Neural progenitor cell (in vitro differentiated cells): Measurements from ENCODE around the gene ZCCHC4. TPM values are rescaled to one million over a fixed set of nuclear protein-coding genes. Genes with fewer than 3 reads are reported as not detected.

Source experiments
- DNase-seq: peaks from one replicate; pipeline ENCODE4 v3.0.0-alpha.2; 2016; ENCODE audit warnings: low spot score
- H2AFZ ChIP-seq: fragments of 200-600 bp; sonication (generic); replicated peaks from 2 replicates; pipeline ENCODE4 v1.6.1; 2016; ENCODE audit warnings: antibody characterized with exemption
- H3F3A ChIP-seq: fragments of 200-600 bp; sonication (generic); 2 replicates; pipeline ENCODE4 v1.6.1; 2016; ENCODE audit warnings: antibody characterized with exemption, low read depth
- H3K27ac ChIP-seq: fragments of 200-600 bp; sonication (generic); 2 replicates; pipeline ENCODE4 v1.5.1; 2016; ENCODE audit warnings: mild to moderate bottlenecking
- H3K27me3 ChIP-seq: fragments of 200-600 bp; sonication (generic); 2 replicates; pipeline ENCODE4 v1.6.1; 2016; ENCODE audit warnings: mild to moderate bottlenecking, moderate library complexity
- H3K36me3 ChIP-seq: fragments of 200-600 bp; sonication (generic); 2 replicates; pipeline ENCODE4 v1.5.1; 2016
- H3K4me1 ChIP-seq: fragments of 200-600 bp; sonication (generic); 2 replicates; pipeline ENCODE4 v1.6.1; 2016; ENCODE audit warnings: mixed run types
- H3K4me2 ChIP-seq: fragments of 200-600 bp; sonication (generic); 2 replicates; pipeline ENCODE4 v1.6.1; 2016
- H3K4me3 ChIP-seq: fragments of 200-600 bp; sonication (generic); 2 replicates; pipeline ENCODE4 v1.5.1; 2016
- H3K79me2 ChIP-seq: fragments of 200-600 bp; sonication (generic); 2 replicates; pipeline ENCODE4 v1.6.1; 2016; ENCODE audit warnings: low read depth
- H3K9ac ChIP-seq: fragments of 200-600 bp; sonication (generic); 2 replicates; pipeline ENCODE4 v1.6.1; 2016
- H3K9me3 ChIP-seq: fragments of 200-600 bp; sonication (generic); 2 replicates; pipeline ENCODE4 v1.5.1; 2016; ENCODE audit warnings: low read depth
- H4K20me1 ChIP-seq: fragments of 200-600 bp; sonication (generic); 2 replicates; pipeline ENCODE4 v1.6.1; 2016; ENCODE audit warnings: low read depth
- H3K27ac Mint-ChIP-seq: 3 replicates; pipeline ENCODE4 v1.8.0; 2021; ENCODE audit warnings: mixed read lengths
- H3K27me3 Mint-ChIP-seq: 2 replicates; pipeline ENCODE4 v1.8.0; 2022; ENCODE audit warnings: low read depth, mild to moderate bottlenecking, inconsistent platforms, moderate library complexity, mixed read lengths; ENCODE audit not compliant: insufficient read depth
- H3K36me3 Mint-ChIP-seq: 3 replicates; pipeline ENCODE4 v1.8.0; 2021; ENCODE audit warnings: mixed read lengths
- H3K4me1 Mint-ChIP-seq: 3 replicates; pipeline ENCODE4 v1.8.0; 2021; ENCODE audit warnings: mixed read lengths
- H3K4me3 Mint-ChIP-seq: 3 replicates; pipeline ENCODE4 v1.8.0; 2021; ENCODE audit warnings: mild to moderate bottlenecking, moderate library complexity, mixed read lengths
- H3K9me3 Mint-ChIP-seq: 3 replicates; pipeline ENCODE4 v1.8.0; 2020; ENCODE audit warnings: mixed read lengths
- CTCF ChIP-seq: fragments of 200-600 bp; sonication (generic); IDR thresholded peaks from 2 replicates; pipeline ENCODE4 v1.5.1; 2017; ENCODE audit warnings: antibody characterized with exemption, mild to moderate bottlenecking
- EZH2 ChIP-seq: fragments of 200-600 bp; sonication (generic); IDR thresholded peaks from 2 replicates; pipeline ENCODE4 v1.6.1; 2017; ENCODE audit warnings: antibody characterized with exemption, mild to moderate bottlenecking, moderate library complexity
- EZH2phosphoT487 ChIP-seq: fragments of 200-600 bp; sonication (generic); IDR thresholded peaks from 2 replicates; pipeline ENCODE4 v1.6.1; 2017; ENCODE audit warnings: antibody characterized with exemption
- total RNA-seq: library from RNA; depleted of rRNA; stranded (reverse); fragments of >200 nt; gene quantifications from 2 replicates; pipeline ENCODE4 v1.2.3, GENCODE V29; 2015; ENCODE audit warnings: low replicate concordance

ZCCHC4 gene
- total RNA-seq, 1 donor from 2014 or later = 23.9 TPM

- no peaks in the 10 kb centered on the region for H3K36me3 Mint-ChIP-seq
- H3K79me2 ChIP-seq = no peaks in the 10 kb centered on the region
- no peaks in the 10 kb centered on the region for H3K36me3 ChIP-seq
- H3K27ac Mint-ChIP-seq = no peak overlapping the region
- no peaks in the 10 kb centered on the region for H3K4me1 Mint-ChIP-seq
- H3K9me3 ChIP-seq = no peaks in the 10 kb centered on the region
- no peaks in the 10 kb centered on the region for H4K20me1 ChIP-seq
- DNase-seq = no peak
- no peaks in the 10 kb centered on the region for H3F3A ChIP-seq
- TF ChIP-seq EZH2 (no peak), EZH2phosphoT487 (no peak), CTCF (no peak)
- no peak overlapping the region for H3K9ac ChIP-seq
- H3K4me1 ChIP-seq = no peaks in the 10 kb centered on the region
- no peak overlapping the region for H3K4me3 ChIP-seq
- peaks cover 8% of the 10 kb centered on the region for H3K9me3 Mint-ChIP-seq
- H3K4me3 Mint-ChIP-seq = no peak overlapping the region
- H3K27me3 Mint-ChIP-seq = peaks cover 3% of the 10 kb centered on the region
- no peak overlapping the region for H3K4me2 ChIP-seq
- no peaks in the 10 kb centered on the region for H3K27me3 ChIP-seq
- H2AFZ ChIP-seq = no peak overlapping the region
- H3K27ac ChIP-seq = no peak overlapping the region
Observed at GRCh38 chr4:25284466-25284865, 28.1 kb upstream of the ZCCHC4 start.

- TF ChIP-seq CTCF = no peak
- TF ChIP-seq EZH2 = no peak
- TF ChIP-seq EZH2phosphoT487 = no peak
- peak overlapping the region; percentile 60 for H2AFZ ChIP-seq
- H3K9me3 ChIP-seq = no peaks in the 10 kb centered on the region
- H3K79me2 ChIP-seq = no peaks in the 10 kb centered on the region
- H3K4me2 ChIP-seq = no peak overlapping the region
- no peaks in the 10 kb centered on the region for H3K27me3 Mint-ChIP-seq
- no peak overlapping the region for H3K27ac ChIP-seq
- no peaks in the 10 kb centered on the region for H4K20me1 ChIP-seq
- no peaks in the 10 kb centered on the region for H3K36me3 ChIP-seq
- no peaks in the 10 kb centered on the region for H3K4me1 Mint-ChIP-seq
- H3K9ac ChIP-seq = no peak overlapping the region
- no peak overlapping the region for H3K4me3 Mint-ChIP-seq
- H3K9me3 Mint-ChIP-seq = peaks cover 8% of the 10 kb centered on the region
- no peaks in the 10 kb centered on the region for H3K36me3 Mint-ChIP-seq
- no peak overlapping the region for H3K27ac Mint-ChIP-seq
- H3K4me3 ChIP-seq = no peak overlapping the region
- H3F3A ChIP-seq = no peaks in the 10 kb centered on the region
- H3K4me1 ChIP-seq = no peaks in the 10 kb centered on the region
- peak; percentile 48 for DNase-seq
- H3K27me3 ChIP-seq = no peaks in the 10 kb centered on the region
Observed at GRCh38 chr4:25290490-25291067, 22.0 kb upstream of the ZCCHC4 start.

GRCh38 chr4:25291158-25291733, 21.3 kb upstream of the ZCCHC4 start:
- Mint-ChIP-seq H3K9me3 (peaks cover 8% of the 10 kb centered on the region), H3K27ac (no peak overlapping the region), H3K4me1 (no peaks in the 10 kb centered on the region)

More at GRCh38 chr4:25291158-25291733, 21.3 kb upstream of the ZCCHC4 start:
- H3K36me3 ChIP-seq = no peaks in the 10 kb centered on the region
- no peak overlapping the region for H3K4me3 ChIP-seq
- H3K27ac ChIP-seq = no peak overlapping the region
- H3K4me1 ChIP-seq = no peaks in the 10 kb centered on the region
- H3K4me2 ChIP-seq = no peak overlapping the region
- no peaks in the 10 kb centered on the region for H3K9me3 ChIP-seq
- TF ChIP-seq CTCF (no peak), EZH2phosphoT487 (no peak), EZH2 (no peak)
- H3K27me3 ChIP-seq = no peaks in the 10 kb centered on the region
- no peaks in the 10 kb centered on the region for H4K20me1 ChIP-seq
- no peak overlapping the region for H3K4me3 Mint-ChIP-seq
- DNase-seq = no peak
- H2AFZ ChIP-seq = peak overlapping the region; percentile 60
- H3K79me2 ChIP-seq = no peaks in the 10 kb centered on the region
- H3K27me3 Mint-ChIP-seq = no peaks in the 10 kb centered on the region
- H3K9ac ChIP-seq = no peak overlapping the region
- no peaks in the 10 kb centered on the region for H3F3A ChIP-seq
- H3K36me3 Mint-ChIP-seq = no peaks in the 10 kb centered on the region
